Measurements from ENCODE around the gene ALG6.

Gene ALG6

DNA sequence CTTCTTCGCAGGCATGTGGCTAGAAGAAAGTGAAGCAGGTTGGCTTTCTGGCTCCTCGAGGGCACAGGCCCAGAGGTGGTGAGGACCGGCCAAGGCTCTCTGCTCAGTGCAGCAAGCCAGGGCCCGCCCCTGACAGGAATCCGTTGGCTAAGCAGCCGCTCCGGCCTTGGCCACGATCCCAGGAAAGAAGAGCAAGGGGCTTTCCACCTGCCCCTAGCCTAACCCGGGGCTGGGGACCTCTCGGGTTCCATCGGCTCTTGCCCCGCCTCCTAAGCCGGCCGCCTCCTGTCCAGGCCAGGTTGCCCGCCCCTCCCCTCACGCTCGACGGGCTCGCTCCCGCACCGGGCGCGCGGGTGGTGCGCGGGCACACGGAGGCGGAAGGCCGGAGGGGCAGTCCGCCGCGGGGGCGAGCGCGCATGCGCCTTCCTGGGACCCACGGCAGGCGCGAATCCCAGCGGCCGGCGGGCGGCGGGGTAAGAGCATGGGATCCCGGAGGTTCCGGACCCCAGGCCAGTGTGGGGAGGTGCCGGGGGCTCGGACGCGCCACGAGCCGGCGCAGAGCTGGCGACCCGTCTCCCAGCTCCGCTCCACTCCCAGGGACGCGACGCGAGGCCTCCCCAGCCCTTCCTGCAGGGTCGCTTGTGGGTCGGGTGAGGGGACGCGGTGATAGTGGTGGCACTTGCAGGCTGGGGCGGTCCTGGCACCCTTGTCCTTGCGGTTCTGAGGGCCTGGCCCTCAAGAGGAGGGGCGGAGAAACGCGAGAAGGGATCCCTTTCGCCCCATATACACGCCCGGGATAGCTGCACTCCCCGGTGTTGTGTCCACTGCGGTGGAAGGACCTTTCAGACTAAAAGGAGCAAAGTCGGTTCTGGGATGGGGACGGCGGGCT, at the start of gene ALG6:
TSS of gene ALG6 (plus strand) at position 413 of the 889 bp plus-strand sequence. CDS start 3,351 bp downstream, outside the sequence.
- Histone ChIP-seq H3K9ac (peak within 1 kb of the TSS; percentile 19), H3K4me2 (ENCODE audit: low read length) (peak within 1 kb of the TSS; percentile 84), H3K27ac (peak within 1 kb of the TSS; percentile 53), H3K9me3 (ENCODE audit: control insufficient read depth, low read length) (no peaks in the 10 kb centered on the region), H3K27me3 (ENCODE audit: control insufficient read depth, insufficient read depth, low read length) (no peaks in the 10 kb centered on the region), H2AFZ (peak within 1 kb of the TSS; percentile 95), H3K36me3 (ENCODE audit: control insufficient read depth, insufficient read depth, low read length) (no peaks in the 10 kb centered on the region), H3K4me1 (no peaks in the 10 kb centered on the region), H3K79me2 (no peaks in the 10 kb centered on the region), H3K4me3 (ENCODE audit: low read depth, low read length) (peak within 1 kb of the TSS; percentile 77)
- TF ChIP-seq, protein P1, sequence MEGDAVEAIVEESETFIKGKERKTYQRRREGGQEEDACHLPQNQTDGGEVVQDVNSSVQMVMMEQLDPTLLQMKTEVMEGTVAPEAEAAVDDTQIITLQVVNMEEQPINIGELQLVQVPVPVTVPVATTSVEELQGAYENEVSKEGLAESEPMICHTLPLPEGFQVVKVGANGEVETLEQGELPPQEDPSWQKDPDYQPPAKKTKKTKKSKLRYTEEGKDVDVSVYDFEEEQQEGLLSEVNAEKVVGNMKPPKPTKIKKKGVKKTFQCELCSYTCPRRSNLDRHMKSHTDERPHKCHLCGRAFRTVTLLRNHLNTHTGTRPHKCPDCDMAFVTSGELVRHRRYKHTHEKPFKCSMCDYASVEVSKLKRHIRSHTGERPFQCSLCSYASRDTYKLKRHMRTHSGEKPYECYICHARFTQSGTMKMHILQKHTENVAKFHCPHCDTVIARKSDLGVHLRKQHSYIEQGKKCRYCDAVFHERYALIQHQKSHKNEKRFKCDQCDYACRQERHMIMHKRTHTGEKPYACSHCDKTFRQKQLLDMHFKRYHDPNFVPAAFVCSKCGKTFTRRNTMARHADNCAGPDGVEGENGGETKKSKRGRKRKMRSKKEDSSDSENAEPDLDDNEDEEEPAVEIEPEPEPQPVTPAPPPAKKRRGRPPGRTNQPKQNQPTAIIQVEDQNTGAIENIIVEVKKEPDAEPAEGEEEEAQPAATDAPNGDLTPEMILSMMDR (IDR thresholded peaks at IDR 0.05), result no peak

DNA sequence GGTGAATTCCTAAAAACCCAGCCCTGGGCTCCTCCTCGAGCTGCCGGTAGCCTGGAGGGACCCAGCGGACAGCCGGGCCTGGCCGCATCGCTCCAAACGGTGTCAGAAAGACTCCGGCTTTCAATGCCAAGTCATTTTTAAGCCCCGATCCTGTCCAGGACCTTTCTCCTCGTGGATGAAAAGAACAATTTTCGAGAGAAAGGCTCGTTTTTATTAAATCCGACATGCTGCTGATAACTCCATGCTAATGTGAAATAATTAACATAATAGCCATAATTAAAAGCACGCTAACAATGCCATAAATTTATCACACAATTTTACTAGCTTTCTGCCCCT, 49.6 kb upstream of the ALG6 start:
- H2AFZ ChIP-seq, result no peak overlapping the region
- no peak overlapping the region for H3K27ac ChIP-seq
- no peak overlapping the region for H3K9ac ChIP-seq
- H3K27me3 ChIP-seq (ENCODE audit: control insufficient read depth, insufficient read depth, low read length), result peaks cover 39% of the 10 kb centered on the region
- H3K4me3 ChIP-seq (ENCODE audit: low read depth, low read length), result no peak overlapping the region
- peak overlapping the region; percentile 49 for H3K4me2 ChIP-seq (ENCODE audit: low read length)
- H3K4me1 ChIP-seq, result no peaks in the 10 kb centered on the region
- H3K9me3 ChIP-seq (ENCODE audit: control insufficient read depth, low read length), result no peaks in the 10 kb centered on the region
- no peaks in the 10 kb centered on the region for H3K36me3 ChIP-seq (ENCODE audit: control insufficient read depth, insufficient read depth, low read length)
- TF ChIP-seq, protein P1 (IDR thresholded peaks at IDR 0.05), result no peak
- no peaks in the 10 kb centered on the region for H3K79me2 ChIP-seq

DNA sequence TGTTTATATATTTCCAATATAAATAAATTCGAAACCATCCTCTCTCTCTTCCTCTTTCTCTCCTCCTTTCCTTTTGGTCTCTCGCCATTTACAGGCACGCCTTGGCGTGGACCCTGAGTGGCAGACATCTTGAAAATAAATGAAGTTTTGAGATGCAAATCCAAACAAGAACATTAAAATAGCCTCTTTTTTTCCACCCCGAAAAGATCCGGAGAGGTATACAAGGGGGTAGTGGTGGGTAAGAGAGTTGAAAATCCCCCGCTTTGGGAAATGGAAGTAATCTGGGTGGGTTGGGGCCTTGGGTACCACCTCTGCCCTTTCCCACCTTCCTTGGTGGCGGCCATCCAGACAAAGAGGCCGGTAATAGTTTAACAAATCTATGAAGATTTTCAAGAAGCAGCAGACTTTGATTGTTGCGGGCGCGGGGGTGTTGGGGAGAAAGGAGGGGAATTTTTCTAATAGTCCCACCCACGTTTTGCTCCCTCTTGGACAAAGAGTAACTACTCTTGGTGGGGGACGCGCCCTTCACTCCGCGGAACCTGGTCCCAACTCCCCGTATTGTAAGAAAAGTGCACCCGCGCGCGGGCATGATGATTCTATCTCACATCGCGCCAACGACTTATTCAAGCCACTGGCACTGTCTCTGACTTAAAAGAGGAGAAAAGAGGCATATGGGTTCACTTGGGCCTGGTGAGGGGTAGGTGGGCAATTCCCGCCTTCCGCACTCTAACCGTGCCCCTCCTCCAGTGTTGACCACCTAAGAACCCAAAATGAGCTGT, 49.0 kb upstream of the ALG6 start:
- Histone ChIP-seq H3K9ac (no peak overlapping the region), H3K27ac (no peak overlapping the region), H3K79me2 (no peaks in the 10 kb centered on the region), H3K36me3 (ENCODE audit: control insufficient read depth, insufficient read depth, low read length) (no peaks in the 10 kb centered on the region), H3K4me2 (ENCODE audit: low read length) (no peak overlapping the region), H2AFZ (no peak overlapping the region), H3K27me3 (ENCODE audit: control insufficient read depth, insufficient read depth, low read length) (peaks cover 39% of the 10 kb centered on the region), H3K4me3 (ENCODE audit: low read depth, low read length) (no peak overlapping the region), H3K9me3 (ENCODE audit: control insufficient read depth, low read length) (no peaks in the 10 kb centered on the region), H3K4me1 (no peaks in the 10 kb centered on the region)
- TF ChIP-seq, protein P1 (IDR thresholded peaks at IDR 0.05), result no peak

DNA sequence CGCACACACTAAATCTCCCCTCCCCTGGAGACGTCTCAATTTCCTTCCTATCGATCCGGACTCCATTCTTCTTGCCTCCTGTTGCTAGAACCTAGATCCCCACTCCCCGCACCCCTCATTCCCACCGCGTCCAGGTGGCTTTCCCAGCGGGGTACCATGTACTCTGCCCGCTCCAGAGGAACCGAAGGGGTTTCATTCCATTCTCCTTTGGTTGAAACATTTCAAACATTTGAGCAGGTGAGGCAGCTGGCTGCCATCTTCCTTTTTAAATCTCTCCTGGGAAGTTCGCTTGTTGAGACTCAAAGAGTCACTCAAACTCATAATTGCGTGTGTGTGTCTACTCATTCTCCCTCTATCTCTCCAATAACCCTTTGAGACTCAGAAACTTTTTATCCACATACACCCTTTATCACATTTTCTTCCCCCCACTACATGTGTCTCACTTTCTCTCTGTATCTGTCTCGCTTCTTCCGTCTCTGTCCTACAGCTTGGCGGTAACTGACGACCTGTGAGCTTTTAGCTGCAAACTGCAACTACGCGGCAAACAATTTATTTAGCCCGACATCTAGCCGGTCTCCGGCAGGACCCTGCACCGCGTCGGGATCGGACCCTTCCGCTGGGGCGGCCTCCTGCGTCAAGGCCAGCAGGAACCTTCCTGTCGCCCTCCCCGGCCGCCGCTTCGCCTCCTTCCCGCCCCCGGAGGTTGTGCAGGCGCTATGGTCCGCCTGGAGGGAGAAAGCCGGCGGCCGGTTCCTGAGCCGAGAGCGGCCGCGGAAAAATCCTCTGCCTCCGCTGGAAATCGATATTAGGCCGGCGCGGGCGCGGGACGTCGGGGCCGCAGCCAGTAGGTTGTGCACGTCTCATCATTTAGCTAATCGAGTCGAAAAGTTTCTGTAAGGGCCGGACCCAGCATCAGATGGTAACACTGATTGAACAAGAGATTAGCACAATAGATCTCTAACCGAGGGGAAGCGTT, 48.1 kb upstream of the ALG6 start:
- Histone ChIP-seq H2AFZ (no peak overlapping the region), H3K27me3 (ENCODE audit: control insufficient read depth, insufficient read depth, low read length) (peaks cover 41% of the 10 kb centered on the region), H3K9ac (no peak overlapping the region), H3K4me3 (ENCODE audit: low read depth, low read length) (no peak overlapping the region), H3K36me3 (ENCODE audit: control insufficient read depth, insufficient read depth, low read length) (no peaks in the 10 kb centered on the region), H3K4me1 (no peaks in the 10 kb centered on the region), H3K4me2 (ENCODE audit: low read length) (no peak overlapping the region), H3K79me2 (no peaks in the 10 kb centered on the region), H3K27ac (no peak overlapping the region), H3K9me3 (ENCODE audit: control insufficient read depth, low read length) (no peaks in the 10 kb centered on the region)
- TF ChIP-seq, protein P1 (IDR thresholded peaks at IDR 0.05), result no peak
